Heart left ventricle (tissue), 13 donors: Measurements from ENCODE around the gene OR3A2.
"Not testable (repeated sequence)": the region's sequence is repeated elsewhere in the genome, so short reads cannot be mapped to it uniquely, and the experiment has no call there.

Source experiments
- CTCF ChIP-seq, 12 donors: fragments of 200-600 bp; sonication (generic) in 4 of 12; IDR thresholded peaks; one replicate each; pipeline versions ENCODE4 v1.5.0 to v1.8.0; 2018 to 2022; ENCODE audit warnings: antibody characterized with exemption in 12 of 12, mild to moderate bottlenecking in 5 of 12
- POLR2A ChIP-seq, 2 donors: fragments of 450-650 bp; IDR thresholded peaks; one replicate each; pipeline ENCODE4 v1.6.1; 2017; ENCODE audit warnings: antibody characterized with exemption in 2 of 2, mild to moderate bottlenecking in 2 of 2, moderate library complexity in 2 of 2
- donor health status: ischemic (EF 13 %, LVEDD 7.1; RV severe dilation, severe dysfunction).
- donor health status: DM: no; HTN: yes; CAD: no.
- donor health status: DM: no; HTN: no; CAD: no.
- donor health status: ischemic (EF 25% LVEDD 6.9; RV normal size, moderate dysfunction).
- donor health status: ischemic (EF 25% LVEDD 5.7; RV mildly dilated, moderate dysfunction).
- donor health status: ischemic (EF 35%, LVEDD 5.7; RV mildly dilated, moderate dysfunction).
- donor health status: nonischemic (EF 11% LVEDD 7.7; RV severe dilation, severe dysfunction).
- donor health status: DM: yes; HTN: yes; CAD: no.
- donor health status: PGD.
- donor health status: ischemic (EF 29% LVEDD 5.4; RV normal size, mild dysfunction).
- donor health status: nonischemic (EF 23%, LVEDD 6.1; RV moderate dilation, normal function).

GRCh38 chr17:3403856-3404255 is 17.7 kb upstream of the OR3A2 start:
- TF ChIP-seq CTCF, POLR2A (IDR thresholded peaks at IDR 0.05): not testable (repeated sequence)
